IMR-90 (cell line): ENCODE data around the gene AHI1.

Experiments
- MAZ ChIP-seq: IDR thresholded peaks from 2 replicates; pipeline ENCODE4 v1.6.1; 2012; ENCODE audit warnings: low read depth, mild to moderate bottlenecking, low read length, improper control_type of control experiment, moderate library complexity, borderline replicate concordance
- POLR2A ChIP-seq: IDR thresholded peaks from 2 replicates; pipeline ENCODE4 v1.6.1; 2012; ENCODE audit warnings: mild to moderate bottlenecking, low read depth, low read length
- RAD21 ChIP-seq: IDR thresholded peaks from 2 replicates; pipeline ENCODE4 v1.6.1; 2012; ENCODE audit warnings: low read length, improper control_type of control experiment
- RCOR1 ChIP-seq: IDR thresholded peaks from 2 replicates; pipeline ENCODE4 v1.6.1; 2012; ENCODE audit warnings: mild to moderate bottlenecking, low read length, improper control_type of control experiment; ENCODE audit not compliant: insufficient replicate concordance
- SMC3 ChIP-seq: fragments of 150-350 bp; IDR thresholded peaks from 2 replicates; pipeline ENCODE4 v1.6.1; 2016; ENCODE audit warnings: low read depth, mild to moderate bottlenecking, antibody characterized with exemption, low read length, moderate library complexity
- TF ChIP-seq, protein P1 (sequence below): conservative IDR thresholded peaks from 2 replicates; pipeline ENCODE4 v1.5.1; 2012; ENCODE audit warnings: mild to moderate bottlenecking, low read depth, low read length, improper control_type of control experiment
- TF ChIP-seq, protein P2 (sequence below): fragments of 150-350 bp; IDR thresholded peaks from 2 replicates; pipeline ENCODE4 v1.6.1; 2016; ENCODE audit warnings: low read depth, mild to moderate bottlenecking, low read length, moderate library complexity, borderline replicate concordance

DNA sequence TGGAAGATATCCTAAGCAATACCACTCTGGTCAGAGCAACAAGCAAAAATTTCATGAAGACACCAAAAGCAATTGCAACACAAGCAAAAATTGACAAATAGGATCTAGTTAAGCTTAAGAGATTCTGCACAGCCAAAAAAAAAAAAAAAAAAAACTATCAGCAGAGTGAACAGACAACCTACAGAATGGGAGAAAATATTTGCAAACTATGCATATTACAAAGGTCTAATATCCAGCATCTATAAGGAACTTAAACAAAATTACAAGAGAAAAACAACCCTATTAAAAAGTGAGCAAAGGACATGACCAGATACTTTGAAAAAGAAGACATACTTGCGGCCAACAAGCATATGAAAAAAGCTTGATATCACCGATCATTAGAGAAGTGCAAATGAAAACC, 20.0 kb upstream of the AHI1 start:
- no peak for TF ChIP-seq POLR2A
- TF ChIP-seq, protein P1, sequence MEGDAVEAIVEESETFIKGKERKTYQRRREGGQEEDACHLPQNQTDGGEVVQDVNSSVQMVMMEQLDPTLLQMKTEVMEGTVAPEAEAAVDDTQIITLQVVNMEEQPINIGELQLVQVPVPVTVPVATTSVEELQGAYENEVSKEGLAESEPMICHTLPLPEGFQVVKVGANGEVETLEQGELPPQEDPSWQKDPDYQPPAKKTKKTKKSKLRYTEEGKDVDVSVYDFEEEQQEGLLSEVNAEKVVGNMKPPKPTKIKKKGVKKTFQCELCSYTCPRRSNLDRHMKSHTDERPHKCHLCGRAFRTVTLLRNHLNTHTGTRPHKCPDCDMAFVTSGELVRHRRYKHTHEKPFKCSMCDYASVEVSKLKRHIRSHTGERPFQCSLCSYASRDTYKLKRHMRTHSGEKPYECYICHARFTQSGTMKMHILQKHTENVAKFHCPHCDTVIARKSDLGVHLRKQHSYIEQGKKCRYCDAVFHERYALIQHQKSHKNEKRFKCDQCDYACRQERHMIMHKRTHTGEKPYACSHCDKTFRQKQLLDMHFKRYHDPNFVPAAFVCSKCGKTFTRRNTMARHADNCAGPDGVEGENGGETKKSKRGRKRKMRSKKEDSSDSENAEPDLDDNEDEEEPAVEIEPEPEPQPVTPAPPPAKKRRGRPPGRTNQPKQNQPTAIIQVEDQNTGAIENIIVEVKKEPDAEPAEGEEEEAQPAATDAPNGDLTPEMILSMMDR, result no peak
- no peak for TF ChIP-seq SMC3
- TF ChIP-seq, protein P2, sequence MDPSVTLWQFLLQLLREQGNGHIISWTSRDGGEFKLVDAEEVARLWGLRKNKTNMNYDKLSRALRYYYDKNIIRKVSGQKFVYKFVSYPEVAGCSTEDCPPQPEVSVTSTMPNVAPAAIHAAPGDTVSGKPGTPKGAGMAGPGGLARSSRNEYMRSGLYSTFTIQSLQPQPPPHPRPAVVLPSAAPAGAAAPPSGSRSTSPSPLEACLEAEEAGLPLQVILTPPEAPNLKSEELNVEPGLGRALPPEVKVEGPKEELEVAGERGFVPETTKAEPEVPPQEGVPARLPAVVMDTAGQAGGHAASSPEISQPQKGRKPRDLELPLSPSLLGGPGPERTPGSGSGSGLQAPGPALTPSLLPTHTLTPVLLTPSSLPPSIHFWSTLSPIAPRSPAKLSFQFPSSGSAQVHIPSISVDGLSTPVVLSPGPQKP, result no peak
- no peak for TF ChIP-seq RAD21
- no peak for TF ChIP-seq RCOR1
- TF ChIP-seq MAZ, result no peak
